Embryonic facial prominence (tissue), 1 donor: ENCODE measurements around the gene KIAA0319L.

Experiments
- DNase-seq: peaks from one replicate; pipeline ENCODE4 v3.0.0-alpha.2; 2016; ENCODE audit errors: extremely low spot score

The KIAA0319L gene

DNA sequence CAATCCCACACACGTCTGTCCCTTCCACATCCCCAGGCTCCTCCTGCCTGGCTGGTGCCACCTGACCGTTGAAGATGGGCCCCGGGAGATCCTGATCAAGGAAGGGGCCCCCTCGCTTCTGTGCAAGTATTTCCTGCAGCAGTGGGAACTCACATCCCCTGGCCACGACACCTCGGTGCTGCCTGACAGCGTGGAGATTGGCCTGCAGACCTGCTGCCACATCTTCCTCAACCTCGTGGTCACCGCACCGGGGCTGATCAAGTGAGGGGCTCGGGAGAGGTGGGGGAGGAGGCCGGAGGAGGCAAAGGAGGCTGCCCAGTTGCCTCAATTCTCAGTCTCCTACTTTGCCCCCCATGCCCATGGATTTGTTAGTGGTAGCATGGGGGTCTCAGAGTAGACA, 6.0 kb upstream of the KIAA0319L start:
- no peak for DNase-seq

DNA sequence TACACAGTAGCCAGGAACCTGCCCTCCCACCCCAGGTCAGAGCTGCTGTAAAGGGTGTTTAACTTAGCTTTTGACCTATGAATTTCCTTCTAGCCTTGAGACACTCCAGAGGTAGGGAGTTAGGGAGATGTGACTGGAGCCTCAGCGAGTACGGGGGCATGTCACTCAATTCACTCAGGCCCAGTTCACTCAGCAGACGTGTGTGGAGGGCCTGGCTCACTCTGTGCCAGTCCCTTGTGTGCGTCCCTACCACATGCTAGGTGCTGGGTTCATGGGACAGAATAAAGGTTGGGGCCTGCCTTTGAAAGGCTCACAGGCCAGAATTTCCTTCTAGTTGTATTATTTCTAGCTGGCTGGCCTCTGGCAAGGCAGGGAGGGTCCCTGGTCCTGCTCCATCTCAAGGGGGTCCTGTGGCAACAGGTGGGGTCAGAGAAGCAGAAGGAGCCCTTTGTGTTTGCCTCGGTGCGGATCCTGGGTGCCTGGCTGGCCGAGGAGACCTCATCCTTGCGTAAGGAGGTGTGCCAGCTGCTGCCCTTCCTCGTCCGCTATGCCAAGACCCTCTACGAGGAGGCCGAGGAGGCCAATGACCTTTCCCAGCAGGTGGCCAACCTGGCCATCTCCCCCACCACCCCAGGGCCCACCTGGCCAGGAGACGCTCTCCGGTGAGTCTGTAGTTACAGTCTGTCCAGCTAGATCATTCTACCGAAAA, 4.9 kb upstream of the KIAA0319L start:
- no peak for DNase-seq

DNA sequence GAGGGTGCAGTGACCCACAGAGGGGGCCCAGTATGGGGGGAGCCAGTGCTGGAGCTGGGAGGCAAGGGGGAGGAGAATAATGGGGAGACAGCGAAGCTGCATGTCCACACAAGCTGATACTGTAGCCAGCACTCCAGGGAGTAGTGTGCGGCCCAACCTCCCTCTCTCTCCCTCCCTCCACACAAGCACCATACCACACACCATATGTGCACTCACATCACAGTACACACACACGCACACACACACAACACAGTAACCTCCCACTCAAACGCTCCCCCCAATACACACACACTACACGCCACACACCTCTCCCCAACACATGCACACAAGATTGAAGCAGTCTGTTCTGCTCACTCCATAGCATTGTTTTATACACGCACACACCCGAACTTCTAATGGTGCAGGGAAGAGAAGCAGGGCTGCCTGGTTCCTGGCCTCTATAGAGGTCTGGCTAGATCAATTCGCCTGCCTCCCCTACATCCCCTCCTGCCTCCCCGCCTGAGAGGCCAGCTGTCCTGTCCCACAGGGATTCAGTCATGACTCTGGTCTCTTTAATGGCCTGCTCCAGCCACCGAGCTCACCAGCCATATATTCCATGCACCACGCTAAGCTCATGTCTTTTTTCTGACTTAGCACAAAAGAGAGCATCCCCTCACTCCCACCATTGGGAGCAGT, 4.2 kb upstream of the KIAA0319L start:
- DNase-seq = no peak

DNA sequence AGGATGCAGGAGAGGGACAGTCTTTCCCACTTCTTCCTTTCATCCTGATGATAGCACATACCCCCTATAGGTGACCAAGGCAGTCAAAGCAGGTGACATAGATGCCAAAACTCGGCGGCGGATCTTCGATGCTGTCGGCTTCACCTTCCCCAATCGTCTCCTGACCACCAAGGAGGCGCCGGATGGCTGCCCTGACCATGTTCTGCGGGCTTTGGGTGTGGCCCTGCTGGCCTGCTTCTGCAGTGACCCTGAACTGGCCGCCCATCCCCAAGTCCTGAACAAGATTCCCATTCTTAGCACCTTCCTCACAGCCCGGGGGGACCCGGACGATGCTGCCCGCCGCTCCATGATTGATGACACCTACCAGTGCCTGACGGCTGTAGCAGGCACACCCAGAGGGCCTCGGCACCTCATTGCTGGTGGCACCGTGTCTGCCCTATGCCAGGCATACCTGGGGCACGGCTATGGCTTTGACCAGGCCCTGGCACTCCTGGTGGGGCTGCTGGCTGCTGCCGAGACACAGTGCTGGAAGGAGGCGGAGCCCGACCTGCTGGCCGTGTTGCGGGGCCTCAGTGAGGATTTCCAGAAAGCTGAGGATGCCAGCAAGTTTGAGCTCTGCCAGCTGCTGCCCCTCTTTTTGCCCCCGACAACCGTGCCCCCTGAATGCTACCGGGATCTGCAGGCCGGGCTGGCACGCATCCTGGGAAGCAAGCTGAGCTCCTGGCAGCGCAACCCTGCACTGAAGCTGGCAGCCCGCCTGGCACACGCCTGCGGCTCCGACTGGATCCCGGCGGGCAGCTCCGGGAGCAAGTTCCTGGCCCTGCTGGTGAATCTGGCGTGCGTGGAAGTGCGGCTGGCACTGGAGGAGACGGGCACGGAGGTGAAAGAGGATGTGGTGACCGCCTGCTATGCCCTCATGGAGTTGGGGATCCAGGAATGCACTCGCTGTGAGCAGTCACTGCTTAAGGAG, 3.3 kb upstream of the KIAA0319L start:
- DNase-seq = no peak

DNA sequence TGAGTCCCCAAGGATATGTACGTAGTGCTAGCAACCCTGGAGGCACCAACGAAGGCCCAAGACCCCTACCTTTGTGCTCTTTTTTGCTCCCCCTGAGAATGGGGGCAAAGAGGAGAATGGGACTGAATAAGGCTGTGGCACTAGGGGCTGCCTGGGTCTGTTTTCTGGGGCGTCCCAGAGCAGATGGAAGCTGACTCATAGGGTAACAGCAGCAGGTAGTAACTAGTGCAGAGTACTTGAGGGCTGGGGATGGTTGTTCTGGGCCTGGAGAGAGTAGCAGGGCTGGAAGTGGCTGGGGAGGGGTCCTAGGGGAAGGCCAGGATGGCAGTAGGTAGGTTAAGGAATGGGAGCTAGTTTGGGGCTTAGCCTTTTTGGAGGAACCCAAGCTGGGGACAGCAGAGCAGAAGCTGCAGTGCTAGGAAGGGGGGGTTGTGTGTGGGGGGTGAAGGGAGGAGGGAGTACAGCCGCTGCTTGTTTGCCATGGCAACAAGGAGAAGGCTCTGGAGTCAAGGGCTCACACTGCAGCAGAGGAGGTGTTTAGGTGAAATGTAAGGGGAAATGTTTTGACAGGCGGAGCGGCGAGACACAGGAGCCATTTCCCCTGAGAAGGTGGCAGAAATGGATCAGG, 2.2 kb upstream of the KIAA0319L start:
- no peak for DNase-seq

DNA sequence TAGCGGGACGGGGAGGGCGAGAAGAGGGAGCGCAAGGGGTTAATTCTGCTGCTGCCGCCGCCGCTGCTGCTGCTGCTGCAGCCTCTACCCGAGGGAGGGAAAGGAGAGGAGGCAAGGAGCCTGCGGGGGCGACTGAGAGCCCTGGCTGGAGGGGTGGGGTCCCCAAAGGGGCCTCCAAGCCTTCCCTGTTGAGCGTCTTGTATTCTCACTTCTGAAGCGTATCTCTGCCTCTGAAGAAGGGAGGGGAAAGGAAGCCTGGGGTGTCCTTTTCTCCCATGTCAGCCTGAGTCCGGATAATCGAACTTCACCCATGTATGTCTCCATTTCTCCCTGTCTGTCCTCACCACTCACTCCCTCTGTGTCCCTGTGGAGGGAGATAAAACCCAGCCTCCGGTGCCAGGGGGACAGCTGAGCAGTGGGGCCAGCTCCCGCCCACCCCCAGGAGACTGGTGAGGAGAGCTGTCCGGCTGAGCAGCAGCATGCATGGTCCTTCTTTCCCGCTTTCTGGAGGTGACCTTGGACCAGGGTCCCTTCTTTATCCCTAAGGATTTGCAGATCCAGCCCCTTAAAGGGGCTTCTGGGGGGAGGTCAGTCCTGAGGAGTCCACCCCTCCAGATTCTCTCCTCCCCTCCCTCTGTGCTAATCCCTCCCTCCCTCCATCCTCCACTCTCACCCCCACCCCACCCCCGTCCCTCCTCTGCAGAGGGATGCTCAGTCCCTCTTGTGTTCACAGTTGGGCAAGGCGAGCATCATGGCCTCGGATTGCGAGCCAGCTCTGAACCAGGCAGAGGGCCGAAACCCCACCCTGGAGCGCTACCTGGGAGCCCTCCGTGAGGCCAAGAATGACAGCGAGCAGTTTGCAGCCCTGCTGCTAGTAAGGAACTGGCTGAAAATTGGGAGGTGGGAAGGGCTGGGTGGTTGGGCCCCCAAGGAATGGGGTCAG, 1.4 kb upstream of the KIAA0319L start:
- DNase-seq = no peak

DNA sequence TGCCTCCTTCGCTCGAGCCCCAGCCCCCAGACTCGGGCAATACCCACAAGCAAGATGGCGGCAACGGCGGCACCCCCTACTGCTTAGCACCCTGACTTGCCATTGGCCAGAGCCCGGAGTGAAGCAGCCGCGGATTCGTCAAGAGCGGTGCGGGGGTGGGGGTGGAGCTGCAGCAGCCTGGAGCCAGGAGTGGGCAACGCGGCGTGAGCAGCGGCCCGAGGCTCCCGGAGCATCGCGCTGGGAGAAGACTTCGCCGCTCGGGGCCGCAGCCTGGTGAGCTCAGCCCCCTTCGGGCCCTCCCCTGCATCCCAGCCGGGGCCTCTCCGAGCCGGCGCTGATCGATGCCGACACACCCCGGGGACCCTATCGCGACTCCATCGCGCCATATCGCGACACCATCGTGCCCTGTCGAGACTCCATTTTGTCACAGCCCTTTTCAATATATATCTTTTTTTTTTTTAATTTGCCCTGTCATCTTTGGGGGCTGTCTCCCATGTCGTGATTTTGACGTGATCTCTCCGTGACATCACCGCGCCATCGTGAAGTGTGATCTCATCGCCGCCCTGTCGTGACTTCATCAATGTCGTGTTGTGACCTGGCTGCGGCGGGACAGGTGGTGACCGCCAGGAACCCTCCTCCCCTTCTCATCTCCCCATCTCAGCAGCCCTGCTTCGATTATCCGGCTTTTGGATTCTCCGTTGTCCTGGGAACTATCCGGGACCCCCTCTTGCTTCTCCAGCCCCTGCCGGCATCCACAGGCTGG, 589 bp upstream of the KIAA0319L start, which contains the start of gene NCDN:
NCDN (plus strand) TSS at position 189 of the 763 bp plus-strand sequence; CDS start at position 581, 392 bp downstream.
- peak; percentile 97 for DNase-seq

DNA sequence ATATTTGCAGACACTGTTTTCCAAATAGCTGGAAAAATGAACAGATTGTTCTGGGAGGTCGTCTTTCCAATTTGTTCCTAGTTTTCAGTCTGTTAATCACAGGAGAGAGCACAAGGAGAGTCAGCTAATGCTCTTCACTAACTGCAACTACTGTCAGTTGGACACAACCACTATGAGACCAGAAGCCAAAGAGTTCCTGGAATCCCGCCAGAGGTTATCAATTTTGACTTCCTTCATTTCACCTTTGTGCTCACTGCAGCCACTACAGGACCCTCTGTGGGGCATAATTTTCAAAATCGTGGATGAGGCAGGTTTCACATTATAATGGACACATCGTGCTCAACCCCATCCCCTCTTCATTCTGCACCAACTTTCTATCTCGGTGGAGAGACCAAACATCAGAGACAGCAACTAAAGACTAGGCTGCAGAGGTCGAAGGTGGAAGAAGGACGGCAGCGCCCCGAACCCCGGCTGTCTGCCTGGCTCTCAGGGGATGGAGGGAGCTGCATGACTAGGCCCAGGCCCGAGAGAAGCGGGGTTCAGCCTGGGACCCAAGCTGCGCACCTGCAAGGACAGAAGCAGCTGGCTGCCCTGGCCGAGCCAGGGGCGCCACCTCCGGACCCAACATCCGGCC, 602 bp downstream of the KIAA0319L start:
- DNase-seq = no peak

DNA sequence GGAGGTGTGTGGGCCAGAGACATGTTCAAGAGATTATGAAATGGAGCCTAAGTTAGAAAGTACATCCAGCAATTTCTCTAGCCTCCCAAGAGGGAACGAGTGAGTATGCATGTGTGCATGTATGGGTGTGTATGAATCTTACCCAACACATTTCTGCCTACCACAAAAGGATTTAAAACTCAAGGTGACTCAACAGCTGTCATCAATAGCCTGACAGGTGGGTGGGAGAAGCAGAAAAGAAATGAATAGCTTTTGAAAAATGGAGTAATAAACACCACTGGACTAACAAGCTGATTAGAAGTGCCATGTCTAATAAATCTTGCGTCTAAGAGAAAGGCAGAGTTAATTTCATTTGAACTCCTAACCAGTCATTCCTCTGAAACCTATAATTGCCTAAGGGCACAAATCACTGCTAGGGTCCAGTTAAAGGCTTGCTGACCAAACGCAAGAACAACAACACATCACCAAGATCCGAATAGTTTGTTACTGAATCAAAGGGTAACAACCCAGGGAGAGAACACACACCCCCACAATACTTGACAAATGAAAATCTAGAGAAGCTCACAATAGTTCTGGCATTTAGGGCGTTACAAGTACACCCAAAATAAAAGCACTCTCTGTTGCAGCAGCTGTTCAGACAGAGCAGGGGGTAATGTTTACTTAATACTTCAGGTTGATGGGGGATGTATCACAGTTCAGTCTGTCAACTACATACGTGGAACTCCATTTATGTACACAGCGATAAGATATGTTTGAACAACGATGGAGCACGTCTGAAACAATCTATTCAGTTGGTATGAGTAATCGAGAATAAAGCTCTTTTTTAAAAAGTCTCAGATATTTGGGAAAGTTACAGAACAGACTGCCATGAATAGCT, 1.4 kb downstream of the KIAA0319L start:
- no peak for DNase-seq

DNA sequence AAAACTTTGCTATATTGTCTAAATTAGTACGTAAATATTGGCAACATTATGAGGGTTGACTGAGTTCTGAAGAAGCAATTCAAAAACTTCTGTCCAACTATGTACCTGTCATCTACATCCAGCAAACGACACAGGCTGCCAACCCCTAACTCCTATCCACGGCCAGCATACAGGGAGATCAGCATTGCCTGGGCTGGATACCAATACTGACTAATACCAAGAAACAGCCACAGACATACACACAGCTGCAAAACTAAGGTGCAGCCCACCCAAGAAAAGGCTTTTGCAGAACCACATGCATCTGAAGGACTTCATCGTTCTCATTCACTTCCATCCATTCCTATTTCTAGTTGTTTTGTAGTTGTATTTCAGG, 2.0 kb downstream of the KIAA0319L start:
- no peak for DNase-seq

DNA sequence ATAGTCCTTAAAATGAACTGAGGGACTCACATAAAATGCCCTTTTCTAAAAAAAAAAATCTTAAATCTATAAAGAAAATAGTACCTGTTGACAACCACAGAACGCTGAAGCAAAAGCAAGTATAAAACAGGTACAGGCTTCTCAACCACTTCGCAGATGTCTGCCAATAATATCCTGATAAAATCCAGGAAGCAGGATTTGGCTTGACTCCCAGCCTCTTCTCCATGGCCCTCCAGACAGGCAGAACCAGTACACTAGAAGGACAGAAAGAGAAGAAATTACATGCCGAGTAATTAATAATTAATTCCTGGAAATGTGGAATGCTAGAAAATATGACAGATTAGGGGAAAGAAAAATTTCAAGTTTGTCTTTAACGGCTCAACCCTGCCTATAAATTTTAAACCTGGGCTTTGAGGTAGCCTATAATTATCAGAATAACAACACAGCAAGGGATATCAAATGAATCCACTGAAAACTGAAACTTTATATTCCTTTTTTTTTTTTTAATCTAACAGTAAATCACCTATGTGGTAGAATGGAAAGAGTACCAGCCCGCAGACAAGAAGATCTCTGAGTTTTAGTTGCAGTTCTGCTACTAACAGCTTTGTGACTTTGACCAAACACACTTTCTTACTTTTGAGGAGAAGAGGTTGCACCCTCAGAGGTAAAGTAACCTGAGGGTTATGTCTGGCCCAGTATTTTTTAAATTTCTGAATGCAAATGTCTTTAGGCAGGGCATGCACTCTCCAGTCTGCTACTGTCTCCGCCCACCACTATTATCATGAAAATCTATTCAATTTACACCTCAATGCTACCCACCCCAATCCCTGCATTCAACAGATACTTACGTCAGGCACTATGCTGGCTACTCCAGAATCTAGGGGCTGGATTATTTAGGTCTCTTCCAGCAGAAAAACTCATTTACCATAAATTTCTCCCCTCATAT, 2.7 kb downstream of the KIAA0319L start:
- DNase-seq = no peak

DNA sequence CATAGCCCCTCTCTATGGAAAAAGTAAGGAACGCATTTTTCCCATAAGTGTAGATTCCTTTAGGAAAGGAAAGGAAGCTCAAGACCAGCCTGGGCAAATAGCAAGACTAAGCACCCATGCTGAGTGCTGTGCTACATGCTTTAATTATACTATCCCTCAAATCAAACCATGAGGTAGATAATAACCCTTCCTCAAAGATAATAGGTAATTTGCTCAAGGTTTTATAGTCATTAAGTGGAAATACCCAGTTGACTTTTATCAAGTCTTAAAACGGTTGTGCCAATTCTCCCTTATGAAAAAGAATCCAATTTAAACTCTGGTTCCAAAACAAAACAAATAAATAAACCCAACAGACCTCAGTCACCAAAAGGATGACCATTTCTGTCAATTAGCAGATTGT, 3.4 kb downstream of the KIAA0319L start:
- DNase-seq = no peak

DNA sequence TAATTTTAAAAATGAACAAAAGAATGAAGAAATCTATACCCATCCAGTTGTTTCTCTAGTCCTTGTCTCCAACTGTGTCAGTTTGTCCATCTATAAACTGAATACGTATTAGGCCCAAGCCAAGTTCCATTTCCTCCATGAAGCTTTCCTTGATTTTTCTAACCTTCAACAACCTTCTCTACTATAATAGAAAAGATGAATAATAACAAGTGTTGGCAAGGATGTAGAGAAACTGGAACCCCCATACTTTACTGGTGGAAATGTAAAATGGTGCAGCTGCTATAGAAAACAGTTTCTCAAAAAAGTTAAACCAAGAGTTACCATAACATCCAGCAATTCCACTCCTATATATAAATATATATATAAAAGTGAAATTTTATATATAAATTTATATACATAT, 10.6 kb downstream of the KIAA0319L start:
- DNase-seq = no peak

DNA sequence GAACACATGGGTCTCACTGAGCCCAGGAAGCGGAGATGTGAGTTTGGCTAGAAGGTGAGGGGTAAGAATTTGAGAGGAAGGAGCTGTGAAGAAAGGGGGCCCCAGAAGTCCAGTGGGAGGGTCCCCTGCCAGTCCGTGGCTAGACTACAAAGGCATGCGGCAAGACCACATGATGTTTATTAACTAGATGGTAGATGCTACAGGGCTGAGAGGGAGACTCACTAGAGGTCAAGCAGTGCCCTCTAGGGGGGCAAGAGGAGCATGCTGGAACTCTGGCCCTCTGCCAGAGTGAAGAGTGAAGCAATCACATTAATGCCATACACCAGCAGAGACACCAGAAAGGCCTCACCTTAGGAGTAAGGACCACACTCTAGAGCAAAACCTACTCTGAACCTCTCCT, 12.2 kb downstream of the KIAA0319L start:
- no peak for DNase-seq

DNA sequence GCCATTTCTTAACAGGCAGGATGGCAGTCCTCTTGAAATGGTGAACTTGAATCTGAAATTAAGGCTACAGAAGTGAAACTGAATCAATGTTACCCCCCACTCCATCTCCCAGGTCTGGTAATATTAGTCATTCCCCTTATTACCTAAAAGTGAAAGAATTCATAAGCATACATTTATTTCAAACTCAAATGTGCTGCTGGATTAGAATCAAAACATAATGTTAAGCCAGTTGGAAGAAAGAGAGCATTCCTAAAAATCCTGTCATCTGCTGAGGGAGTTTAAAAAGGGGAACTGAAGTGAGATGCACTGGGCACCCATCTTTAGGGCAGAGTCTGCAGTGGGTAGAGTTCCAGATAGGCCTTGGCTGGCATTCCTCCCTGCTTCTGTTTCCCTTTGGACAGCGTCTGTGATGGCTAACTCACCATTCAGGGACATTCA, 17.4 kb downstream of the KIAA0319L start:
- no peak for DNase-seq

DNA sequence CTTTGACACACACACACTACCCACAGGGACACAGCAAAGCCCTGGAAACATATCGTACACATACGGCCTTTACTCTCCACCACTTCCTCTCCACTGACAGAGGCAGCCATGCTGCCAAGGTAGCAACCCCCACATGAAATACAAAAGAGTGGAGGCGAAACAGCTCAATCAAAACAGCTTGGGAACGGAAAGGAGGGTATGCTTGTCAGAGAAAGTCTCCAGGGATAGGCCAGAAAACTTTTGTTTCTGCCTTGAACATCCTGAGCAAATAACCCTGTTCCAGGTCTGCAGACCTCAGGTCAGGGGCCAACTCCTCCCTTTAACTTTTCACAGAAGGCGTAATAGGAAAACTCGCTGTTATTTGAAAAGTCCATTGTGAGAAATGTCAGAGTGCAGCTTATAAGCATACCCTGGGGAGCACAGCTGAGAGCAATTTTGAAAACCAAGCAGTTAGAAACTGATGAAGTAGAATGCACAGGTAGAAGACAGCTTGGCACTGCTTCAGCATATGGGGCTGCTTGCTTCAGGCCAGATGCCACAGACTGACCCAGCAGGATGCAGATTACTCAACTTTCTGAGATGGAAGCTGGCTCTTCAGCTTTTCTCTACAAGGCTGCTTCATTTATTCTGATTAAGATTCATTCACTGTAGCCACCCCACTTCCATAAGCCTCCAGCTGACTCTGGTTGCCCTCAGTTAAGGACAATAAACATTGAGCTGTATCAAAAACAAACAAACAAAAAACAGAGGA, 18.0 kb downstream of the KIAA0319L start:
- DNase-seq = no peak

DNA sequence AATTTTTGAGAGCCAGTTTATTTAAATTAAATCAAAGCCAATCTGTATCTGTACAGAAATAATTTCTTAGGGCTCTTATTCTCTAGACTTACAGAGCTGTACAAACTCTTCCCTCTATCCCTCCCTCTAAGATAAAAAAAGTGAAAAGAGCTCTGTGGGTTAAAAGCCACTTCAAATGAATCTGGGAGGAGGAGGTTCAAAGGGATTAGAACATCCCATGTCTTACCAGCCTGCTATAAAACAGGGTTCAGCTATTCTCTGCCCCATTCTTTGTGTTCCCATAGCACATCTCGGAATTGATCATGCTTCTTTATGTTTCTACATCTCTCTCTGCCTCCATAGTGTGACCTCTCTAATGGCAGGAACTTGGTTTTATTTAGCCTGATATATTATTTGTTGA, 19.4 kb downstream of the KIAA0319L start:
- no peak for DNase-seq
